ENCODE results near the gene TAB2.

TAB2 gene

DNA sequence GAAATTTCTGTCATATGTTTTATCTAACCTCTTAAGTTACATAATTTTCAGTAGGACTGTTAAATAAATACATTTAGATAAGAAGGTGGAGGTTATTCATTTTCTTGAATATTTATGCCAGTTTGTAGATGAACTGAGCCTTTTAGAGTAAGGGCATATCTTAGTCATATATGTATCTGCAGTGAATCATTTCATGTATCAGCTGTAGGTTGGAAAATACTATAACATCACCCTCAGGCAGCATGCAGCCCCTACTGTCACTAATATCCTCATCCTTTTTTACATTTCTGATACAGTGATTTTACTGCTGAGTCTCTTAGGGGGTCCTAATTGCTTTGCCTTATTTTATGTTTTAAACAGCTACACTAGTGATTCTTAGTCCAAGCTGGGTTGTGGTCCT lies 63.0 kb downstream of the TAB2 start:
- no peak for DNase-seq

GRCh38 chr6:149383371-149383770 lies 65.9 kb downstream of the TAB2 start:
- DNase-seq: no peak

GRCh38 chr6:149384464-149384863 lies 67.0 kb downstream of the TAB2 start:
- DNase-seq: no peak

DNA sequence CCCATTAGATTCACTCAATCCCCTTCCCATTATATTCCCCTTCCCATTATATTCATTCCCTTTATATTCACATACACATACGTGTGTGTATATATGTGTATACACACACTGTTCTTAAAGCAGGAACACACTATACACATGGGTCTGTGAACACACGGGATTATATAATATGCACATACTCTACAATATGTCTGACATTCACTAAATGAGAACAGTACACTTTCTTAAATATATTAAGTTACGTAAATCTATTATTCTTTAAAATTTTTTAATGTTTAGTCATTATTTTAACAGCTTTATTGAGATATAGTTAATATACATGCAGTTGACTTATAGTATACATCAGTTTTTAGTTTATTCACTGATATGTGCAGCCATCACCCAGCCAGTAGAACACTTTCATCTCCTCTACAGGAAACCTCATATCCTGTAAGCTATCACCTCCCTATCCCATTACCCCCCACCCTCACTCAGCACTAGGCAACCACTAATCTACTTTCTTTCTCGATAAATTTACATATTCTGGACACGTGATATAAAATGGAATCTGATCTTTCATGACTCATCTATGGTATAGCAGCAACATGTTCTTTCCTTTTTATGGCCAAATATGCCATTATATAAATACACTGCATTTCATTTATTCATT lies 68.6 kb downstream of the TAB2 start:
- DNase-seq: no peak

- no peak for DNase-seq
These were observed 70.4 kb downstream of the TAB2 start for GRCh38 chr6:149387779-149388512.

- peak; percentile 12 for DNase-seq
These were observed 72.2 kb downstream of the TAB2 start for GRCh38 chr6:149389509-149390297.

DNA sequence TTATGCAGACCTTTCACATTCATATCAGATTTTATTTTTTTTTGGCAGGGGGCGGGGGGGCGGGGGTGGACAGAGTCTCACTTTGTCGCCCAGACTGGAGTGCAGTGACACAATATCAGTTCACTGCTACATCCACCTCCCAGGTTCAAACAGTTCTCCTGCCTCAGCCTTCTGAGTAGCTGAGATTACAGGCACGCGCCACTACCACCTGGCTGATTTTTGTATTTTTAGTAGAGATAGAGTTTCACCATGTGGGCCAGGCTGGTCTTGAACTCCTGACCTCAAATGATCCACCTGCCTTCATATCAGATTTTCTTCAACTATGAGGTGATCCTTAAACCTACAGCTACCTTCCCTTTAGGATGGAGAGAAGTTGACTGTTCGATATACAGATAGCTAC lies 74.6 kb downstream of the TAB2 start:
- DNase-seq: no peak

DNA sequence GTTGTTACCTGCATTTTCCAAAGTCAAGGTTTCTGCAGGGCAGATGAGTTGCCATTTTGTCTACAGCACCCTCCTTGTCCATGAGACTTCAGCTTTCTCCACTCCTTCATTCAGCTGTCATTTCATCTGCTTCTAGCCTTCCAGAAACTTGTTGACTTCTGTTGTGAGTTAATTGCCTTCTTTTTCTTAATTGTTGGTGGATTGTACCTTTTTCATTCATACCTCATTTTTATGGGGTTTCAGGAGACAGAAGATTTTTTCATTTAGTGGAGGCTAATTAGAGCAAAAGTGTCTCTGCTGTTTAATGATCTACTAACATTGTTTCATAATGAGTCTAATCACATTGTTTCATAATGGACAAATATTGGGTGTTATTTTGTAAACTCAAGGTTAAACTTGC lies 75.0 kb downstream of the TAB2 start:
- DNase-seq: no peak

GRCh38 chr6:149393002-149393679 lies 75.6 kb downstream of the TAB2 start:
- no peak for DNase-seq

- no peak for DNase-seq
These were observed 77.7 kb downstream of the TAB2 start for GRCh38 chr6:149395185-149395584.

DNA sequence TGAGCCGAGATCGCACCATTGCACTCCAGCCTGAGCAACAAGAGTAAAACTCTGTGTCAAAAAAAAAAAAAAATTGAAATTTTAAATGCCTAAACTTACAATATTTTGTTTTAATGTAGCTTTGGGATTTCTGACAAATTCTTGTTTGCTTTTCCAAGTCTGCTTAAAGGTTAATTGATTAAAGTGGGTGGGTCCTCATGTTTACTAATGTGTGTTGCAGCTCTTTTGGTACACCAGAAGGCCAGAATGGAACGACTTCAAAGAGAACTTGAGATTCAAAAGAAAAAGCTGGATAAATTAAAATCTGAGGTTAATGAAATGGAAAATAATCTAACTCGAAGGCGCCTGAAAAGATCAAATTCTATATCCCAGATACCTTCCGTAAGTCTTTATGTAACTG lies 79.9 kb downstream of the TAB2 start:
- DNase-seq: no peak

- DNase-seq: no peak
These were observed 82.5 kb downstream of the TAB2 start, which contains the start of gene SUMO4 for GRCh38 chr6:149400050-149400449. TSS of gene SUMO4 (plus strand) at chr6:149400262. CDS start at chr6:149400392, 130 bp downstream.

- DNase-seq: no peak
These were observed 86.0 kb downstream of the TAB2 start for GRCh38 chr6:149403534-149403933.

- no peak for DNase-seq
These were observed 88.6 kb downstream of the TAB2 start for GRCh38 chr6:149405823-149406765.

DNA sequence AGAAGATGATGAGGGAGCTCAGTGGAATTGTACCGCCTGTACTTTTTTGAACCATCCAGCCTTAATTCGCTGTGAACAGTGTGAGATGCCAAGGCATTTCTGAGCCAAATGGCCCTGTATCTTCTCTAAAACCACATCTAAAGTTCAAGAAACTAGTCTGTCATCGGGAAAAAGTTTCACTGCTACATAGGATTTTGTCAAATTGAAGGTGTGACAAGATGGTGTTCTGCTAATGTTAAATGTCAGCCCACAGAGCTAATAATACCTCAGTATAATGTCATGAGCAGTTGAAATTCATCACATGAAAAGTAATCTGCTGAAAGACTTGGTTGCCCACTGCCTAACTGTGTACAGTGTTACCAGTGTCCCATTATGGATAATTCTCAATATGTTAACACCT lies 92.1 kb downstream of the TAB2 start:
- no peak for DNase-seq

DNA sequence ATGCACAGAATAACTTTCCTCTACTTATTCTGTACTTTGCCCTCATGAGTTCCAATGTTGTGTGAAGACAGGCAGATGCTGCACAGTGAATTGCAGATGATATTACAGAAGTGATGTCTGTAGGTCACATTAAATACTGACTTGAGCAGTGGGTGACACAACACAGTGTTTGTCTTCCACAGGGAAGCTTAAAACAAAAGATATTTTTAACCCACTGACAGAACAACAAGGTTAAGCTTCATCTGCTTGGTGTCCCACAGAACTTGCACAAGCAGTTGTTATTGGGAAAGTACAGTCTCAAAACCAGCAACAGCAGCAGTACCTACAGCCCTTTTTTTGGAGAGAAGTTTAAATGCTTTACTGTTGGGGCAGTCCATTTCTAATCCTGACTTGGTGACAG lies 93.0 kb downstream of the TAB2 start:
- no peak for DNase-seq

- DNase-seq: no peak
These were observed 96.5 kb downstream of the TAB2 start for GRCh38 chr6:149414009-149414408.

DNA sequence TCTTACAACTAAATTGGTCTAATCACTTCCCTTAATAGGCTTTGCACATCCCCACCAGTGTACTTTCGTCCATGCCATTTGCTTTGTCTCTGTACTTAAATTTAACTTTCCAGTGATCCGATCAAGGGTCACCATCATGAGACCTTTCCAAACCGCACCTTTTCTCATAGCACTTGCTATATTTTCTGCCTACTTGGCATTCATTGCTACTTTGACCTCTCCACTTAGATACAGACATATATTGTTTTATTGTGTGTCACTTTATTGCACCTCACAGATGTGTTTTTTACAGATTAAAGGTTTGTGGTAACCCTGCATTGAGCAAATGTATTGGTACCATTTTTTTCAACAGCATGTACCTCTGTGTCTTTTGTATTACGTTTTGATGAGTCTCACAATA lies 97.3 kb downstream of the TAB2 start:
- no peak for DNase-seq

- DNase-seq: no peak
These were observed 102.3 kb downstream of the TAB2 start for GRCh38 chr6:149419696-149420404.

DNA sequence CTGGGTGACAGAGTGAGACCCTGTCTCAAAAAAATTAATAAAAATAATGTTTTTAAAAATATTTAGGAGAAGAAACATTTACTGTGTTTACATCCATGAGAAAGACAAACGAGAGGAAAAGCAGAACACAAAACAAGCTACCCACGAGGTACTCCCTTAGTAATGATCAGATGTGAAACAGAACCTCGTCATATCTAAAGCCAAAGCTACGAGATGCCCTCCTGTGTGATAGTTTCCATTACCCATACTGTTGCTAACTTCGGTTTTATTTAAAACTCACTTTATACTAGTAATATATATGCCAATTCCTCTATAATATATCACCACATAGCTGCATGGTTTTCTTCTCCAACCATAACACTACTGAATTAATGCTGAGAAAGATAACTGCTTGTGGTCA lies 103.6 kb downstream of the TAB2 start:
- DNase-seq: no peak

- DNase-seq: no peak
These were observed 105.1 kb downstream of the TAB2 start for GRCh38 chr6:149422581-149422980.

Measured in NCI-H226 (cell line).